Bronchial epithelial cell (primary cell): ENCODE measurements around the gene STXBP6. TPM values are rescaled to one million over a fixed set of nuclear protein-coding genes. Genes with fewer than 3 reads are reported as not detected.

Experiments used
- DNase-seq: peaks from one replicate; pipeline ENCODE4 v3.0.0-alpha.2; 2010; ENCODE audit warnings: low read depth
- FAIRE-seq: peaks from 2 replicates; lab custom pipeline; 2011; peaks lifted over from hg19 to GRCh38; lab: Jason Lieb, UNC
- H3K27me3 ChIP-seq: 2 replicates; pipeline ENCODE4 v1.5.1; 2011; ENCODE audit warnings: low read length; ENCODE audit not compliant: control insufficient read depth, insufficient read depth
- H3K36me3 ChIP-seq: 2 replicates; pipeline ENCODE4 v1.5.1; 2011; ENCODE audit warnings: low read length; ENCODE audit not compliant: control insufficient read depth, insufficient read depth
- H3K4me3 ChIP-seq: 2 replicates; pipeline ENCODE4 v1.5.1; 2011; ENCODE audit warnings: mild to moderate bottlenecking, low read depth, low read length, control low read depth
- total RNA-seq: library from RNA; depleted of rRNA; stranded (reverse); fragments of >200 nt; gene quantifications from 2 replicates; pipeline ENCODE4 v1.2.1, GENCODE V29; 2014
- TF ChIP-seq, protein P1 (sequence below): IDR thresholded peaks from 2 replicates; pipeline ENCODE4 v1.5.1; 2011; ENCODE audit warnings: mild to moderate bottlenecking, moderate library complexity, low read length, control low read depth, inconsistent platforms; ENCODE audit not compliant: insufficient read depth, severe bottlenecking

Gene STXBP6
- total RNA-seq, 1 donor from 2014 or later: not detected

DNA sequence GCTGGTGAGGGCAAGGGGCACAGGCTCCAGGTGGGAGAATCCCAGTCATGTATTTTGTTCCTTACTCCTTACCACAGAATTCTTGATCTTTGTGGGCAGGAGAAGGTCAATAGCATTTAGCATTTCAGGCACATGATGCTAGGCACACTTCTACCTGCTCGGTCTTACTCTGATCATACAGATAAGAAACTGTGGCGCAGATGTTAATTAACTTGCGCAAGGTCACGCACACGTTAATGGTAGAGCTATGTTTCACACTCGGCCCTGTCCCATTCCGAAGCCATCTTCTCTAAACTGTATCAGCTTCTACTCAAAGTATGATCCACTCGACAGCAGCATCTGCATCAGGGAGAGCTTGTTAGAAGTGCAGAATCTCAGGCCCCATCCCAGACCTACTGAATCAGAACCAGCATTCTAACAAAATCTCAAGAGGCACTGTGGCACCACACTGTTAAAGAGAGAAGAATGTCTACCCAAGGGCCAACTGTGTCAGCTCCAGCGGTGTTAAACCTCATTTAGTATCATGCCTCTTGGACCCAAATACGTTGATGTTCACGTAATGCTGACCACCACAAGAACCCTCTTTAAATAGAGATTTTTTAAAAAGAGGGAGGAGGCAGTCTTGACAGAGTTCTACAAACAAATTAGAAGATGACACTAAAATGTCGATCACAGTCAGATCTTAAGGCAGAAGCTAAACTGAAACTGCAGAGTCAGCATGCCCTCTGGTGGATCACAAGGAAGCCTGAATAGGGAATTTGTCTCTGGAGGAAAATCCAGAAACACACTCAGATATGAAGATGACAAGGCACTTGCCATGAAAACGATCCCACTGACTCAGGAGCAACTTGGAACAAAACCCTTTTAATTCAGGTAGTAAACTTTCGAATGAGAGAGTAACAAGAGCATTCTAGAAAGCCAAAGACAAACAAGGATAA lies 7.3 kb downstream of the STXBP6 start:
- no peaks in the 10 kb centered on the region for H3K36me3 ChIP-seq
- FAIRE-seq (no peak), DNase-seq (no peak)
- H3K27me3 ChIP-seq: peaks cover 1% of the 10 kb centered on the region
- no peak overlapping the region for H3K4me3 ChIP-seq
- TF ChIP-seq, protein P1, sequence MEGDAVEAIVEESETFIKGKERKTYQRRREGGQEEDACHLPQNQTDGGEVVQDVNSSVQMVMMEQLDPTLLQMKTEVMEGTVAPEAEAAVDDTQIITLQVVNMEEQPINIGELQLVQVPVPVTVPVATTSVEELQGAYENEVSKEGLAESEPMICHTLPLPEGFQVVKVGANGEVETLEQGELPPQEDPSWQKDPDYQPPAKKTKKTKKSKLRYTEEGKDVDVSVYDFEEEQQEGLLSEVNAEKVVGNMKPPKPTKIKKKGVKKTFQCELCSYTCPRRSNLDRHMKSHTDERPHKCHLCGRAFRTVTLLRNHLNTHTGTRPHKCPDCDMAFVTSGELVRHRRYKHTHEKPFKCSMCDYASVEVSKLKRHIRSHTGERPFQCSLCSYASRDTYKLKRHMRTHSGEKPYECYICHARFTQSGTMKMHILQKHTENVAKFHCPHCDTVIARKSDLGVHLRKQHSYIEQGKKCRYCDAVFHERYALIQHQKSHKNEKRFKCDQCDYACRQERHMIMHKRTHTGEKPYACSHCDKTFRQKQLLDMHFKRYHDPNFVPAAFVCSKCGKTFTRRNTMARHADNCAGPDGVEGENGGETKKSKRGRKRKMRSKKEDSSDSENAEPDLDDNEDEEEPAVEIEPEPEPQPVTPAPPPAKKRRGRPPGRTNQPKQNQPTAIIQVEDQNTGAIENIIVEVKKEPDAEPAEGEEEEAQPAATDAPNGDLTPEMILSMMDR: peak; percentile 10

DNA sequence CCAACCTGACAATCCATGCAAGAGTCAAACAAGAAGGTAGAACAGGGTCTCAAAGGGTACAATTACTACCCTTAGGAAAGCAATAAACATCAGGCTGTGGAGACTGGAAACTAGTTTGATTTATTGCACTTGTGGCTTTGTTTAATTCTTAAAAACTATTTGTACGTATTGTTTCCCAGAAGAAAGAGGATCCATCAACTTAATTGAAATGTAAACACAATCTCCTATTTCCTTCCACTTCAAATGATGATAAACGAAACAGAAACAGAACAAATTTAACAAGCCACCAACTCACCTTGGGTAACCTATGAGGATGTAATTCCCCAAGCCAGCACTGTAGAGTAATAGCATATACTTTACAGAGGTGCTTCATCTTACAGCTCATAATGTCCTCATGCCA lies 8.0 kb downstream of the STXBP6 start:
- TF ChIP-seq, protein P1: no peak
- Histone ChIP-seq H3K36me3 (no peaks in the 10 kb centered on the region), H3K27me3 (peaks cover 1% of the 10 kb centered on the region), H3K4me3 (no peak overlapping the region)
- DNase-seq (no peak), FAIRE-seq (no peak)

DNA sequence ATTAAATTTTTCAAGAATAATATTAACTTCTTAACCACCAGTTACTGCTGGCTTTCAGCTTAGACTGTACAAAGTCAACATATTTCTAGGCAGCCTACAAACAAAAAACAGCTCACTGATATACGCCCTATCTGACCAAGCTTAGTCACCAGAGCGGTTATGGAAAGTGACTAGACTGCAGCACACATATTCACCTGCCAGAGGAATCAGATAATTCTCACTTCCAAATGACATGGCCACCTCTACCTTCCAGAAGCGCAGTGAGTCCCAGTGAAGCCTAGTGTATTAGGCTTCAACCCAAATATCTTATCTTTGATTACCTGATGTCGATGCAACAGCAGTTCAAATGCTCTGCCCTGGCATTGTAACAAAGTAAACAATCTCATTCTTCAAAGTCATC lies 8.5 kb downstream of the STXBP6 start:
- peak; percentile 10 for DNase-seq
- peaks cover 1% of the 10 kb centered on the region for H3K27me3 ChIP-seq
- no peak overlapping the region for H3K4me3 ChIP-seq
- TF ChIP-seq, protein P1: no peak
- FAIRE-seq: no peak
- H3K36me3 ChIP-seq: no peaks in the 10 kb centered on the region

DNA sequence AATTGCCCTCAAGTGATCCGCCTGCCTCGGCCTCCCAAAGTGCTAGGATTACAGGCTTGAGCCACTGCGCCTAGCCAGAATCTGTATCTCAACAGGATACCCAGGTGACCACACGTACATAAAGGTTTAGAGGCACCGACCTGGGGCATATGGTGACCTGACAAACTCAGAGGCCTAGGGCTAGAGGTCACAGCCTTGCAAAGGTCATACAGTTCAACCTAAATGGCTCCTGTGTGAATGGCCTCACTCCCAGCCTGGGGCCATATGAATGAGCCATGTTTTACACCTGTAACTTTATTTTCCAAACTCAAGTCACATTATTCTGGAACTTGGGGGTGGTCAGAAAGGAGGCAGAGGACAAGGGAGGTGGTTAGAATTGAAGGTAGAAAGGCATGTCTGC lies 10.0 kb downstream of the STXBP6 start:
- TF ChIP-seq, protein P1: no peak
- DNase-seq: no peak
- Histone ChIP-seq H3K27me3 (peaks cover 1% of the 10 kb centered on the region), H3K4me3 (no peak overlapping the region), H3K36me3 (no peaks in the 10 kb centered on the region)
- no peak for FAIRE-seq

GRCh38 chr14:25038044-25038668 lies 11.8 kb downstream of the STXBP6 start:
- Histone ChIP-seq H3K27me3 (no peaks in the 10 kb centered on the region), H3K36me3 (no peaks in the 10 kb centered on the region), H3K4me3 (no peak overlapping the region)
- TF ChIP-seq, protein P1: no peak
- DNase-seq (no peak), FAIRE-seq (no peak)
